GM18907 (cell line): ENCODE measurements around the gene MBTPS2.

Experiments
- ATAC-seq: cut with Tn5 transposase; IDR thresholded peaks from one replicate; pipeline ENCODE4 v1.9.1; 2021; ENCODE audit warnings: mild to moderate bottlenecking, moderate library complexity; ENCODE audit not compliant: unreplicated experiment

The MBTPS2 gene

DNA sequence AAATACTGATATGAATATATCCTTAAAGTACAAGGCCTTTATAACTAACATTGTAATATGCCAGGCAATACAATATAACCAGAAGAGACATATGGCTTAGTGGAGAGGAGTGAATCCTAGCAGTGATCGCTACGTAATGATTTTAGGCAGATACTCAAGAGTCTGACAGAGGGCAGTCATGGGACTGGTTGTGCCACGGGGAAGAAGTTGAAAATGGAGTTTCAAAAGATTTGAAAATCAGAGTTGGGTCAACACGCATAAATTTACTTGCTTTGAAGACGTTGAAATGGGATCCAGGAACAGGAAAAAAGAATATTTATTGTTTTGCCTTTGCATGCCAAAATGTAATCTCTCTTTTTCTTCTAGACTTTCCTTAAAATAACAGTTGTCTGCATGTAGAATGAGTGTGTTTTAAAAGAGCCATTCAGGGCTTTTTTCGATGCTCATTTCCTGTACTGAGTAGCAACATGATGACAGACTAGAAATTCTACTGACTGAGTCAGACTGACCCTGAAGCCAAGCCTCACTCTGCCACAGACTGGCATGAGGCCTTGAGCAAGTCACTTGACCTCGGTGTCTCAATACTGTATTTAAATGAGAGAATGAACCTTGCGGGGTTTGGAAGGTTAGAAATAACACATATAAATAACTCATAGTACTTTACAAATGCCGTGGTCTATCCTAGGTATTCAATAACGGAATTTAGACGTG lies 93.0 kb downstream of the MBTPS2 start:
- ATAC-seq: no peak

DNA sequence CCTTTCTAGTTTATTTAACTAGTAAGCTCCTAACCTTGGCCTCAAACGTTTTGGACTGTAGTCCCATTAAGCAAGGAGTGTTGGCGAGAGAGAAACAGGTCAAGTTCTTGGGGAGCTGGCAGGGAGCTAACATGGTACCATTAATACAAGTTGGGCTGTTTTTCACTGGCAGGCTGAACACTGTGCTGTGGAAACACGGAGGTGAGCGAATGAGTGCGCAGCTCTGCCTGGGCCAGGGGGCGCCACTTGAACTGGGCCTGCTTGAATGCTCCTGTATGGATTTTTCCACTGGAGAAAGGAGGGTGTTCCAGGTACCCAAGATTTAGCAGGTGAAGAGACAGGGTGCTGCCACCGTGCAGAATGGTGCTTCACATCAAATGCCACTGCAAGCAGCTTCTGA lies 93.7 kb downstream of the MBTPS2 start:
- ATAC-seq: no peak

DNA sequence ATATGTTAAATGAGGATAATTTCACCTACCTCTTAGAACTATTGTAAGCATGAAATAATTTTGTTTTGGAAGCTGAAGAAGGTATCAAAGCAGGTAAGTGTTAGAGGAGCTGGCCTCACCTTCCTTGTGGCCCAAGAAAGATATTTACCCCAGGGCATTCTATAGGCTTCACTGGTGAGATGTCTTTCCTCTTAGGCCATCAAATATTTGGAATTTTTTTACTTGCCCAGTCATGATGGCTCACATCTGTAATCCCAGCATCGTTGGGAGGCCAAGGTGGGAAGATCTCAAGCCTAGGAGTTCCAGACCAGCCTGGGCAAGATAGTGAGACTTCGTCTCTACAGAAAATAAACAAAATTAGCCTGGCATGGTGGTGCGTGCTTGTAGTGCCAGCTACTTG lies 95.0 kb downstream of the MBTPS2 start:
- ATAC-seq: no peak
